WTC11 (cell line): Measurements from ENCODE around the gene IQSEC1. TPM values are rescaled to one million over a fixed set of nuclear protein-coding genes. Genes with fewer than 3 reads are reported as not detected.

Experiments
- ATAC-seq: fragments of 200-7000 bp; cut with Tn5 transposase; 2 replicates; pipeline ENCODE4 v1.10.0; 2021; ENCODE audit warnings: mild to moderate bottlenecking, moderate library complexity
- CTCF ChIA-PET: fragments of 300-600 bp; sonication (Branson Sonifier 250); formaldehyde crosslinking; loops from one replicate; lab custom pipeline; 2021; ENCODE audit warnings: antibody characterized with exemption; lab: Charles Lee
- POLR2A ChIA-PET: fragments of 350-600 bp; sonication (Branson Sonifier 250); formaldehyde crosslinking; loops from one replicate; lab custom pipeline; 2021; ENCODE audit warnings: antibody characterized with exemption; lab: Charles Lee
- DNase-seq: peaks from one replicate; pipeline ENCODE4 v3.0.0; 2021; ENCODE audit warnings: low spot score
- H3K27ac Mint-ChIP-seq: 2 replicates; pipeline ENCODE4 v1.8.0; 2021; ENCODE audit warnings: mixed read lengths
- H3K27me3 Mint-ChIP-seq: 2 replicates; pipeline ENCODE4 v1.8.0; 2021; ENCODE audit warnings: low read depth, mild to moderate bottlenecking, moderate library complexity, mixed read lengths
- H3K36me3 Mint-ChIP-seq: 2 replicates; pipeline ENCODE4 v1.8.0; 2021; ENCODE audit warnings: mixed read lengths
- H3K4me1 Mint-ChIP-seq: 2 replicates; pipeline ENCODE4 v1.8.0; 2022; ENCODE audit warnings: mixed read lengths
- H3K4me3 Mint-ChIP-seq: 2 replicates; pipeline ENCODE4 v1.8.0; 2021; ENCODE audit warnings: mild to moderate bottlenecking, moderate library complexity, mixed read lengths
- H3K9me3 Mint-ChIP-seq: 2 replicates; pipeline ENCODE4 v1.8.0; 2021; ENCODE audit warnings: mixed read lengths
- ARID4B ChIP-seq: sonication (generic); formaldehyde crosslinking; IDR thresholded peaks from 2 replicates; pipeline ENCODE4 v1.8.0; 2023; ENCODE audit warnings: missing genetic modification reagents, mild to moderate bottlenecking, borderline replicate concordance
- ELF4 ChIP-seq: sonication (generic); formaldehyde crosslinking; IDR thresholded peaks from 2 replicates; pipeline ENCODE4 v1.8.1; 2022; ENCODE audit warnings: low read depth, mild to moderate bottlenecking, moderate library complexity, missing genetic modification reagents
- GTF2I ChIP-seq: fragments of 250-450 bp; sonication (Bioruptor Pico); conservative IDR thresholded peaks from 2 replicates; pipeline ENCODE4 v1.4.0; 2021; ENCODE audit warnings: mild to moderate bottlenecking
- ZNF263 ChIP-seq: sonication (generic); formaldehyde crosslinking; IDR thresholded peaks from 2 replicates; pipeline ENCODE4 v1.8.1; 2022; ENCODE audit warnings: low read depth, mild to moderate bottlenecking, moderate library complexity, missing genetic modification reagents
- ZNF281 ChIP-seq: sonication (generic); formaldehyde crosslinking; IDR thresholded peaks from 2 replicates; pipeline ENCODE4 v1.8.0; 2023; ENCODE audit warnings: mild to moderate bottlenecking, missing genetic modification reagents
- total RNA-seq: library from RNA; stranded (reverse); gene quantifications from 3 replicates; pipeline ENCODE4 v1.2.3, GENCODE V29; 2021
- TF ChIP-seq, protein P1 (sequence below): sonication (generic); formaldehyde crosslinking; IDR thresholded peaks from 2 replicates; pipeline ENCODE4 v1.8.1; 2023; ENCODE audit warnings: mild to moderate bottlenecking, moderate library complexity, missing genetic modification reagents
- TF ChIP-seq, protein P2 (sequence below): sonication (generic); formaldehyde crosslinking; IDR thresholded peaks from 2 replicates; pipeline ENCODE4 v1.8.0; 2022; ENCODE audit warnings: missing genetic modification reagents

IQSEC1 gene
- total RNA-seq, 1 experiment from 2014 or later, result 35.0 TPM

GRCh38 chr3:12875857-12876836 lies 197.1 kb downstream of the IQSEC1 start (continued):
- TF ChIP-seq ARID4B, result peak; percentile 67; the same call in 1 of the 2 replicates
- TF ChIP-seq ELF4 (CRISPR knock-in tag), result no peak
- TF ChIP-seq, protein P1, sequence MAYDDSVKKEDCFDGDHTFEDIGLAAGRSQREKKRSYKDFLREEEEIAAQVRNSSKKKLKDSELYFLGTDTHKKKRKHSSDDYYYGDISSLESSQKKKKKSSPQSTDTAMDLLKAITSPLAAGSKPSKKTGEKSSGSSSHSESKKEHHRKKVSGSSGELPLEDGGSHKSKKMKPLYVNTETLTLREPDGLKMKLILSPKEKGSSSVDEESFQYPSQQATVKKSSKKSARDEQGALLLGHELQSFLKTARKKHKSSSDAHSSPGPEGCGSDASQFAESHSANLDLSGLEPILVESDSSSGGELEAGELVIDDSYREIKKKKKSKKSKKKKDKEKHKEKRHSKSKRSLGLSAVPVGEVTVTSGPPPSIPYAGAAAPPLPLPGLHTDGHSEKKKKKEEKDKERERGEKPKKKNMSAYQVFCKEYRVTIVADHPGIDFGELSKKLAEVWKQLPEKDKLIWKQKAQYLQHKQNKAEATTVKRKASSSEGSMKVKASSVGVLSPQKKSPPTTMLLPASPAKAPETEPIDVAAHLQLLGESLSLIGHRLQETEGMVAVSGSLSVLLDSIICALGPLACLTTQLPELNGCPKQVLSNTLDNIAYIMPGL (CRISPR knock-in tag), result peak; percentile 83; the same call in 1 of the 2 replicates
- TF ChIP-seq, protein P2, sequence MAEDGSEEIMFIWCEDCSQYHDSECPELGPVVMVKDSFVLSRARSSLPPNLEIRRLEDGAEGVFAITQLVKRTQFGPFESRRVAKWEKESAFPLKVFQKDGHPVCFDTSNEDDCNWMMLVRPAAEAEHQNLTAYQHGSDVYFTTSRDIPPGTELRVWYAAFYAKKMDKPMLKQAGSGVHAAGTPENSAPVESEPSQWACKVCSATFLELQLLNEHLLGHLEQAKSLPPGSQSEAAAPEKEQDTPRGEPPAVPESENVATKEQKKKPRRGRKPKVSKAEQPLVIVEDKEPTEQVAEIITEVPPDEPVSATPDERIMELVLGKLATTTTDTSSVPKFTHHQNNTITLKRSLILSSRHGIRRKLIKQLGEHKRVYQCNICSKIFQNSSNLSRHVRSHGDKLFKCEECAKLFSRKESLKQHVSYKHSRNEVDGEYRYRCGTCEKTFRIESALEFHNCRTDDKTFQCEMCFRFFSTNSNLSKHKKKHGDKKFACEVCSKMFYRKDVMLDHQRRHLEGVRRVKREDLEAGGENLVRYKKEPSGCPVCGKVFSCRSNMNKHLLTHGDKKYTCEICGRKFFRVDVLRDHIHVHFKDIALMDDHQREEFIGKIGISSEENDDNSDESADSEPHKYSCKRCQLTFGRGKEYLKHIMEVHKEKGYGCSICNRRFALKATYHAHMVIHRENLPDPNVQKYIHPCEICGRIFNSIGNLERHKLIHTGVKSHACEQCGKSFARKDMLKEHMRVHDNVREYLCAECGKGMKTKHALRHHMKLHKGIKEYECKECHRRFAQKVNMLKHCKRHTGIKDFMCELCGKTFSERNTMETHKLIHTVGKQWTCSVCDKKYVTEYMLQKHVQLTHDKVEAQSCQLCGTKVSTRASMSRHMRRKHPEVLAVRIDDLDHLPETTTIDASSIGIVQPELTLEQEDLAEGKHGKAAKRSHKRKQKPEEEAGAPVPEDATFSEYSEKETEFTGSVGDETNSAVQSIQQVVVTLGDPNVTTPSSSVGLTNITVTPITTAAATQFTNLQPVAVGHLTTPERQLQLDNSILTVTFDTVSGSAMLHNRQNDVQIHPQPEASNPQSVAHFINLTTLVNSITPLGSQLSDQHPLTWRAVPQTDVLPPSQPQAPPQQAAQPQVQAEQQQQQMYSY (CRISPR knock-in tag), result no peak
- TF ChIP-seq, all 79 proteins: peak for 5

DNA sequence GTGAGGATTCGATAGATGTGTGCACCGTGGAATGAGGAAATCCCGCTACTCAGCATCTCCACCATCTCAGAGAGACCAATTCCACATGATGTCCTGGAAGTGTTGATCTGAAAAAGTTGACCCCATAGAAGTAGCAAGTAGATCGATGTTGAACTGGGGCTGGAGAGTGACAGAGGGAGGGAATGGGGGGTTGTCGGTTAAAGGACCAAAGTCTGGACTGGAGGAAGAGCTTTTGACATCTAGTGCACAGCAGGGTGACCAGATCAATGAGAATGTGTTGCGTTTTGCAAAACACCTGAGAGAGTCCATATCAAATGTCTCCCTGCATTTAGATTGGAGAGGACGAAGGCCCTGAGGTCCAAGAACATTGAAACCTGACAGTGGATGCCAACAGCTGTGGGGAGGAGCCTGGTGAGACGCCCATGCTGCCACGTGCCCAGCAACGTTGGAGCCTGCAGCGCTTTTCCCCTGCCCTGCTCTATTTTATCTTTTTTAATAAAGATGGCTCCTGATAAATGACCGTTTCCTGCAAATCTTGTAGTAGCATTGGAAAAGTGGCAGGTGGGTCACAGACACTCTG lies 201.7 kb downstream of the IQSEC1 start:
- Mint-ChIP-seq H3K9me3 (no peaks in the 10 kb centered on the region), H3K36me3 (no peaks in the 10 kb centered on the region), H3K27ac (no peak overlapping the region), H3K4me1 (peaks cover 10% of the 10 kb centered on the region), H3K27me3 (peaks cover 69% of the 10 kb centered on the region), H3K4me3 (no peak overlapping the region)
- POLR2A ChIA-PET, result no interaction called here
- TF ChIP-seq ZNF263 (CRISPR knock-in tag), result no peak
- TF ChIP-seq ZNF281 (CRISPR knock-in tag), result no peak
- TF ChIP-seq GTF2I (CRISPR knock-in tag), result no peak
- ATAC-seq (no peak), DNase-seq (no peak)
- CTCF ChIA-PET, result interaction anchor here (1.1 to 1.4 kb wide), 2 partner anchors 15 to 20 kb away, joined by 3 to 6 read pairs; no protein-coding TSS in a partner anchor
